AG04450 (cell line): ENCODE data around the gene PRKCH. TPM values are rescaled to one million over a fixed set of nuclear protein-coding genes. Genes with fewer than 3 reads are reported as not detected.
A peak's percentile ranks its signal among the peaks of the same experiment; 100 is the strongest.
"Not testable (repeated sequence)": the region's sequence is repeated elsewhere in the genome, so short reads cannot be mapped to it uniquely, and the experiment has no call there.

Experiments
- CTCF ChIA-PET: fragments of 300-600, 350-600 bp; formaldehyde crosslinking; extraction: SDS; loops from one replicate; lab custom pipeline; 2022; ENCODE audit warnings: antibody characterized with exemption, inconsistent platforms; lab: Charles Lee
- POLR2A ChIA-PET: fragments of 350-600 bp; formaldehyde crosslinking; extraction: SDS; loops from one replicate; lab custom pipeline; 2021; ENCODE audit warnings: antibody characterized with exemption, inconsistent platforms; lab: Yijun Ruan, JAX
- DNase-seq: peaks from one replicate; pipeline ENCODE4 v3.0.0-alpha.2; 2011; ENCODE audit warnings: low read depth, low spot score
- H3K27ac ChIP-seq: one replicate; pipeline ENCODE4 v1.5.1; 2012; ENCODE audit warnings: low read depth, low read length, control low read depth
- H3K27me3 ChIP-seq: one replicate; pipeline ENCODE4 v1.6.0; 2012; ENCODE audit warnings: low read length; ENCODE audit not compliant: control insufficient read depth, insufficient read depth
- H3K4me3 ChIP-seq: 2 replicates; pipeline ENCODE4 v1.5.1; 2011; ENCODE audit warnings: mild to moderate bottlenecking, low read depth, low read length, control low read depth
- H3K9me3 ChIP-seq: 2 replicates; pipeline ENCODE4 v1.5.1; 2012; ENCODE audit warnings: low read length; ENCODE audit not compliant: control insufficient read depth, insufficient read depth
- polyA plus RNA-seq: library from polyadenylated mRNA; depleted of rRNA; stranded (reverse); fragments of >200 nt; gene quantifications from 2 replicates; pipeline ENCODE4 v1.2.3, GENCODE V29; 2011
- TF ChIP-seq, protein P1 (sequence below): IDR thresholded peaks from 2 replicates; pipeline ENCODE4 v1.5.1; 2011; ENCODE audit warnings: low read depth, low read length, control low read depth, inconsistent platforms

Gene PRKCH
- polyA plus RNA-seq, 1 experiment = 1.6 TPM

DNA sequence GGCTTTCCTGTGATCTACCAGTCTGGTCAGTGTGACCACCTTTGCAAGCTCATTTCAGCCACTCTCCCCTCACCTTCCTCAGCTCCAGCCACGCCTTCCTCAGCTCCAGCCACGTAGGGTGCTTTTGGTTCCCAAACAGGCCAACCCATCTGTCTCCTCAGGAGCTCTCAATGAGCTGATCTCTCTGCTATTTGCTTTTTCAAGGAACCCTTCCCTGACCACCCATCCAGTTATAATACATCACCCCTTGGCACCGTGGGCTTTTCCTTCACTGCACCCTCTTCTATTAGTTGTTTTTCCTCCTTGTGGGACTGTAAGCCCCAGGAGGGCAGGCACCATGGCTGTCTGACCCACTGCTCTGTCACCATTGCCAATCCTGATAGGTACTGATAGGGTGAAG lies 2.3 kb upstream of the PRKCH start:
- Histone ChIP-seq H3K27ac (no peak overlapping the region), H3K27me3 (peaks cover 46% of the 10 kb centered on the region), H3K9me3 (peaks cover 3% of the 10 kb centered on the region; the same call in 1 of the 2 replicates), H3K4me3 (no peak overlapping the region)
- TF ChIP-seq, protein P1, sequence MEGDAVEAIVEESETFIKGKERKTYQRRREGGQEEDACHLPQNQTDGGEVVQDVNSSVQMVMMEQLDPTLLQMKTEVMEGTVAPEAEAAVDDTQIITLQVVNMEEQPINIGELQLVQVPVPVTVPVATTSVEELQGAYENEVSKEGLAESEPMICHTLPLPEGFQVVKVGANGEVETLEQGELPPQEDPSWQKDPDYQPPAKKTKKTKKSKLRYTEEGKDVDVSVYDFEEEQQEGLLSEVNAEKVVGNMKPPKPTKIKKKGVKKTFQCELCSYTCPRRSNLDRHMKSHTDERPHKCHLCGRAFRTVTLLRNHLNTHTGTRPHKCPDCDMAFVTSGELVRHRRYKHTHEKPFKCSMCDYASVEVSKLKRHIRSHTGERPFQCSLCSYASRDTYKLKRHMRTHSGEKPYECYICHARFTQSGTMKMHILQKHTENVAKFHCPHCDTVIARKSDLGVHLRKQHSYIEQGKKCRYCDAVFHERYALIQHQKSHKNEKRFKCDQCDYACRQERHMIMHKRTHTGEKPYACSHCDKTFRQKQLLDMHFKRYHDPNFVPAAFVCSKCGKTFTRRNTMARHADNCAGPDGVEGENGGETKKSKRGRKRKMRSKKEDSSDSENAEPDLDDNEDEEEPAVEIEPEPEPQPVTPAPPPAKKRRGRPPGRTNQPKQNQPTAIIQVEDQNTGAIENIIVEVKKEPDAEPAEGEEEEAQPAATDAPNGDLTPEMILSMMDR = no peak
- POLR2A ChIA-PET = no interaction called here
- CTCF ChIA-PET = no interaction called here
- DNase-seq = no peak

DNA sequence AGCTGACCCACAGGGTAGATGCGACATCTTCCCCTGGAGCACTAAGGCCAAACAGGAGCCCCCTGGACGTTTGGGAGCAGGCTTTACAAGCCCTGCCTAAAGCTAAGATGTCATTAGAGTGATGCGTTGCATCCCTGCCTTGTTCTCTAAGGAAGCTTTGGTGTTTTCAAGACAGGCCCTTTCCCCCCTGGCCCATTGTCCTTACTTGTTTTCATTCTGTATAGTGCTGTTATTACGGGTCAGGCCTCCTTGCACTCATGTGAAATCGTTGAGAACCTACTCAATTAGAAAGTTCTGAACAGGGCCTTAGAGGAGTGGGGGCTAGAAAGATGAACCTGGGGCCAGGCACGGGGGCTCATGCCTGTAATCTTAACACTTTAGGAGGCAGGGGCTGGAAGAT lies 1.7 kb upstream of the PRKCH start:
- TF ChIP-seq, protein P1 = no peak
- Histone ChIP-seq H3K27me3 (peaks cover 43% of the 10 kb centered on the region), H3K9me3 (peaks cover 3% of the 10 kb centered on the region; the same call in 1 of the 2 replicates), H3K27ac (no peak overlapping the region), H3K4me3 (no peak overlapping the region)
- CTCF ChIA-PET = no interaction called here
- no peak for DNase-seq
- POLR2A ChIA-PET = no interaction called here

DNA sequence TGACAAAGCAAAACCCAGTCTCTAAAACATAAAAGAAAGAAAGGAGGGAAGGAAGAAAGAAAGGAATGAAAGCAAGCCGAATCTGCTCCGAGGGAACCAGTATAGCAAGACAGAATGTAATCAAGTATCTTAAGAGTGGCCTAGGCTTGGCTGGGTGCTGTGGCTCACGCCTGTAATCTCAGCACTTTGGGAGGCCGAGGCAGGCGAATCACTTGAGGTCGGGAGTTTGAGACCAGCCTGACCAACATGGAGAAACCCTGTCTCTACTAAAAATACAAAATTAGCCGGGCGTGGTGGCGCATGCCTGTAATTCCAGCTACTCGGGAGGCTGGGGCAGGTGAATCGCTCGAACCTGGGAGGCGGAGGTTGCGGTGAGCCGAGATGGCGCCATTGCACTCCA lies 1.2 kb upstream of the PRKCH start:
- CTCF ChIA-PET, H3K27ac ChIP-seq, H3K9me3 ChIP-seq, H3K4me3 ChIP-seq, POLR2A ChIA-PET, DNase-seq: not testable (repeated sequence)
- H3K27me3 ChIP-seq = peaks cover 43% of the 10 kb centered on the region

DNA sequence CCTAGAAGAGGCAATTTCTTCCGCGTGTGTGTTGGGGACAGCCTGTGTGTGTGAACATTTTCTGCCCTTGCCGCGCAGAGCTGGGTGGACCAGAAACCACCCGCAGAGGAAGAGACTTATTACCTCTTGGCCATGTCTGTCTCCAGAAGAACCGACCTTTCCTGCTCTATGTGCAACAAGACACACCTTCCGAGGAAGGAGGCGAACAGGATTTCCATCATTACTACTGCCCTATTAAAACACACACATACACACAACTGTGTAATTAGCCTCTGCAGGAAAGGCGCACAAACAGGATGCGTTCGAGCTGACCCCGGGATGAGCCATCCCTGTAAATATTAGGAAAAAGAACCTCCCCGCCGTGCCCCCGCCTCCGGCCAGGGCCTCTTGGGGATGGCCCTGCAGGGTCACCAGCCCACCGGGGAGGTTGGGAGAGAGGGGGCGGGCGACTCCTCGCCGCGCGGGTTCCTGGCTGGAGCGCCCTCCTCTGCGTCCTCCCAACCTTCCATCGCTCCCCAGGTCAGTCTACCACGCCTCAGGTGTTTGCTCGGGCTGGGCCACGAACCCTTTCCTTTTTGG lies 484 bp upstream of the PRKCH start:
- ChIA-PET POLR2A (no interaction called here), CTCF (no interaction called here)
- TF ChIP-seq, protein P1 = no peak
- peak overlapping the region; percentile 52 for H3K4me3 ChIP-seq
- H3K27me3 ChIP-seq = peaks cover 43% of the 10 kb centered on the region
- no peak overlapping the region for H3K27ac ChIP-seq
- peaks cover 3% of the 10 kb centered on the region; the same call in 1 of the 2 replicates for H3K9me3 ChIP-seq
- DNase-seq = no peak

DNA sequence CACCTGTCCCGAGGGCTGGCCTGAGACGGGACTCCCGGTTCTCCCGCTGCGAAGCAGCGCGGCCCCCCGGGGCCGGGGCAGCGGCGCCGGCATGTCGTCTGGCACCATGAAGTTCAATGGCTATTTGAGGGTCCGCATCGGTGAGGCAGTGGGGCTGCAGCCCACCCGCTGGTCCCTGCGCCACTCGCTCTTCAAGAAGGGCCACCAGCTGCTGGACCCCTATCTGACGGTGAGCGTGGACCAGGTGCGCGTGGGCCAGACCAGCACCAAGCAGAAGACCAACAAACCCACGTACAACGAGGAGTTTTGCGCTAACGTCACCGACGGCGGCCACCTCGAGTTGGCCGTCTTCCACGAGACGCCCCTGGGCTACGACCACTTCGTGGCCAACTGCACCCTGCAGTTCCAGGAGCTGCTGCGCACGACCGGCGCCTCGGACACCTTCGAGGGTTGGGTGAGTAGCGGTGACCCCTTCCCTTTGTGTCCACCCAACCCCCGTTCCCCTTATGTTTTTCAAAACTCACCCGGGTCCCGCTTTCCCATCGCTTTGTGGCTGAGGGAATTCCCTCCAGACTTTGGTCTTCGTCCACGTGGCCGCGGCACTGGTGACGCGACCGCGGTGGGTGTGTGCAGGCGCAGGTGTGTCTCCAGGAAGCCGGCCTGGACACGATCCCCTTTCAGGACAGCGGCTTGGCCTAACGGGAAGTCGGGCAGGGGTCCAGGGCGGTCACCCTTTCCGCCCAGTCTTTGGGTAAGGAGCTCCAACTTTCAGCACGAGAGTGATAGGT lies 826 bp downstream of the PRKCH start:
- Histone ChIP-seq H3K9me3 (peaks cover 3% of the 10 kb centered on the region; the same call in 1 of the 2 replicates), H3K4me3 (peak overlapping the region; percentile 52), H3K27ac (no peak overlapping the region), H3K27me3 (peaks cover 39% of the 10 kb centered on the region)
- TF ChIP-seq, protein P1 = no peak
- CTCF ChIA-PET = no interaction called here
- no peak for DNase-seq
- POLR2A ChIA-PET = no interaction called here
